Upper lobe of left lung (tissue), 4 donors: Measurements from ENCODE around the gene PELI3.

Experiments used
- CTCF ChIP-seq, 6 experiments: fragments of 450-650 bp in 4 of 6; fragments of 200-600 bp in 2 of 6; sonication (generic) in 2 of 6; IDR thresholded peaks; one replicate each; pipeline ENCODE4 v1.5.1; 2016 to 2019; ENCODE audit warnings: antibody characterized with exemption in 6 of 6
- EP300 ChIP-seq, 4 donors: sonication (generic); formaldehyde crosslinking; IDR thresholded peaks; one replicate each; pipeline ENCODE4 v1.5.1; 2017; ENCODE audit warnings: antibody characterized with exemption in 4 of 4, control low read depth in 2 of 4
- POLR2A ChIP-seq, 4 donors: fragments of 450-650 bp; IDR thresholded peaks; one replicate each; pipeline ENCODE4 v1.5.1; 2016 to 2017; ENCODE audit warnings: antibody characterized with exemption in 4 of 4, mild to moderate bottlenecking in 2 of 4

GRCh38 chr11:66473167-66473566 is 6.5 kb downstream of the PELI3 start:
- no peak for TF ChIP-seq POLR2A (IDR thresholded peaks at IDR 0.05)
- no peak for TF ChIP-seq CTCF (IDR thresholded peaks at IDR 0.05)
- TF ChIP-seq EP300 (IDR thresholded peaks at IDR 0.05) = no peak
